Measurements from ENCODE around the gene SMIM13.
A peak's percentile ranks its signal among the peaks of the same experiment; 100 is the strongest.

The SMIM13 gene

GRCh38 chr6:11168091-11168635 lies 74.5 kb downstream of the SMIM13 start:
- H2BK15ac ChIP-seq (replicated peaks; ENCODE audit: low read depth) = no peak overlapping the region
- no peak overlapping the region for H3K18ac ChIP-seq (ENCODE audit: low read length)
- H2BK120ac ChIP-seq (ENCODE audit: low read depth, low read length) = no peak overlapping the region
- no peaks in the 10 kb centered on the region for H3K79me1 ChIP-seq (ENCODE audit: low read length)
- H3K4me2 ChIP-seq (ENCODE audit: low read length) = no peak overlapping the region
- no peak overlapping the region for H2AK5ac ChIP-seq (ENCODE audit: low read length)
- no peaks in the 10 kb centered on the region for H3K79me2 ChIP-seq (ENCODE audit: control insufficient read depth, insufficient read depth, low read length)
- H3K36me3 ChIP-seq (ENCODE audit: control insufficient read depth, insufficient read depth, low read length) = no peaks in the 10 kb centered on the region
- H3K27me3 ChIP-seq (ENCODE audit: insufficient read depth, low read length, poor library complexity) = no peaks in the 10 kb centered on the region
- H3K4me1 ChIP-seq (ENCODE audit: control insufficient read depth, low read depth, low read length) = no peaks in the 10 kb centered on the region
- no peak for DNase-seq
- WGBS (ENCODE audit: extremely low coverage, insufficient coverage, low lambda C conversion rate) = no CpG with 5 or more reads among the region's 7 CpGs
- H3K27ac ChIP-seq (ENCODE audit: low read depth, low read length) = no peak overlapping the region
- no peak overlapping the region for H4K5ac ChIP-seq (ENCODE audit: low read length)
- H3K4me3 ChIP-seq (ENCODE audit: low read length) = no peak overlapping the region
- H4K8ac ChIP-seq (ENCODE audit: low read depth, low read length) = no peak overlapping the region
- H3K23ac ChIP-seq (ENCODE audit: low read length) = no peak overlapping the region
- H3K56ac ChIP-seq (ENCODE audit: low read length) = no peak overlapping the region
- no peak overlapping the region for H3K4ac ChIP-seq (ENCODE audit: low read depth, low read length)
- H3K9ac ChIP-seq (ENCODE audit: low read length) = no peak overlapping the region
- H2BK5ac ChIP-seq (ENCODE audit: low read length) = no peak overlapping the region

DNA sequence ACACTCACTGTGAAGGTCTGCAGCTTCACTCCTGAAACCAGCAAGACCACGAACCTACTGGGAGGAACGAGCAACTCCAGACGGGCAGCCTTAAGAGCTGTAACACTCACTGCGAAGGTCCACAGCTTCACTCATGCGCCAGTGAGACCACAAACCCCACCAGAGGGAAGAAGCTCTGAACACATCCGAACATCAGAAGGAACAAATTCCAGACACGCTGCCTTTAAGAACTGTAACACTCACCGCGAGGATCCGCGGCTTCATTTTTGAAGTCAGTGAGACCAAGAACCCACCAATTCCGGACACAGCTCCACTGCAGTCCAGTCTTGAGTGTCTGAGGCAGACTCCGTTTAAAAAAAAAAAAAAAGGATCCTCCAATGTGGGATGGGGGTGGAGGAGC lies 78.3 kb downstream of the SMIM13 start:
- WGBS (ENCODE audit: extremely low coverage, insufficient coverage, low lambda C conversion rate) = no CpG with 5 or more reads among the region's 13 CpGs
- H3K56ac ChIP-seq (ENCODE audit: low read length) = peak overlapping the region; percentile 57
- no peak for DNase-seq
- no peaks in the 10 kb centered on the region for H3K4me1 ChIP-seq (ENCODE audit: control insufficient read depth, low read depth, low read length)
- no peak overlapping the region for H2BK15ac ChIP-seq (replicated peaks; ENCODE audit: low read depth)
- H3K27me3 ChIP-seq (ENCODE audit: insufficient read depth, low read length, poor library complexity) = no peaks in the 10 kb centered on the region
- no peak overlapping the region for H3K18ac ChIP-seq (ENCODE audit: low read length)
- H2BK5ac ChIP-seq (ENCODE audit: low read length) = no peak overlapping the region
- H3K4me2 ChIP-seq (ENCODE audit: low read length) = no peak overlapping the region
- no peaks in the 10 kb centered on the region for H3K79me2 ChIP-seq (ENCODE audit: control insufficient read depth, insufficient read depth, low read length)
- H3K4me3 ChIP-seq (ENCODE audit: low read length) = no peak overlapping the region
- no peaks in the 10 kb centered on the region for H3K36me3 ChIP-seq (ENCODE audit: control insufficient read depth, insufficient read depth, low read length)
- no peak overlapping the region for H2BK120ac ChIP-seq (ENCODE audit: low read depth, low read length)
- H3K4ac ChIP-seq (ENCODE audit: low read depth, low read length) = no peak overlapping the region
- H4K8ac ChIP-seq (ENCODE audit: low read depth, low read length) = no peak overlapping the region
- H4K5ac ChIP-seq (ENCODE audit: low read length) = no peak overlapping the region
- no peak overlapping the region for H3K9ac ChIP-seq (ENCODE audit: low read length)
- no peak overlapping the region for H2AK5ac ChIP-seq (ENCODE audit: low read length)
- H3K79me1 ChIP-seq (ENCODE audit: low read length) = no peaks in the 10 kb centered on the region
- H3K27ac ChIP-seq (ENCODE audit: low read depth, low read length) = no peak overlapping the region
- H3K23ac ChIP-seq (ENCODE audit: low read length) = no peak overlapping the region

GRCh38 chr6:11172501-11173327 lies 79.1 kb downstream of the SMIM13 start:
- Histone ChIP-seq H3K79me1 (ENCODE audit: low read length) (no peaks in the 10 kb centered on the region), H3K9ac (ENCODE audit: low read length) (no peak overlapping the region), H2BK15ac (replicated peaks; ENCODE audit: low read depth) (no peak overlapping the region), H3K4me2 (ENCODE audit: low read length) (no peak overlapping the region), H3K56ac (ENCODE audit: low read length) (peak overlapping the region; percentile 57), H3K36me3 (ENCODE audit: control insufficient read depth, insufficient read depth, low read length) (no peaks in the 10 kb centered on the region), H2BK5ac (ENCODE audit: low read length) (no peak overlapping the region), H3K27me3 (ENCODE audit: insufficient read depth, low read length, poor library complexity) (no peaks in the 10 kb centered on the region), H3K18ac (ENCODE audit: low read length) (peak overlapping the region; percentile 71), H2BK120ac (ENCODE audit: low read depth, low read length) (no peak overlapping the region), H3K4ac (ENCODE audit: low read depth, low read length) (no peak overlapping the region), H3K79me2 (ENCODE audit: control insufficient read depth, insufficient read depth, low read length) (no peaks in the 10 kb centered on the region), H4K5ac (ENCODE audit: low read length) (no peak overlapping the region), H3K4me1 (ENCODE audit: control insufficient read depth, low read depth, low read length) (no peaks in the 10 kb centered on the region), H3K23ac (ENCODE audit: low read length) (no peak overlapping the region), H3K27ac (ENCODE audit: low read depth, low read length) (no peak overlapping the region), H3K4me3 (ENCODE audit: low read length) (no peak overlapping the region), H4K8ac (ENCODE audit: low read depth, low read length) (no peak overlapping the region), H2AK5ac (ENCODE audit: low read length) (no peak overlapping the region)
- no CpG with 5 or more reads among the region's 17 CpGs for WGBS (ENCODE audit: extremely low coverage, insufficient coverage, low lambda C conversion rate)
- DNase-seq = peak; percentile 79

DNA sequence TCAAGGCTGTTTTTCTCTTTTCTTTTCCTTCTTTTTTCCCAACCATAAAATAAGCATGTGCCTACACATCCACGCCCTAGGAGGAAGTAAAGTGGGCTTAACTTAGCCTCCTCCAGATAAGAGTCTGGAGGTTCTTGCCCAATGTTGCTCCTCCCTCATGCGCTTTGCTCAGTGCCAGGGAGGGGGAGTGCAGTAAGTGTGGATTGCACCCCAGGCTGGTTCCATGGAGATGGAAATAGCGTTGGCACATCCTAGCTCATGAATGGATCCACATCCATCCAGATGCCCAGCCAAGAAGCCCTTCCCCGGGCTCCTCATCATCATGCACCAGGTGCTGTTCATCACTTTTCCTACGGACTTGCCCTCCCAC lies 80.6 kb downstream of the SMIM13 start:
- H3K4me1 ChIP-seq (ENCODE audit: control insufficient read depth, low read depth, low read length) = no peaks in the 10 kb centered on the region
- no peak overlapping the region for H3K56ac ChIP-seq (ENCODE audit: low read length)
- H3K4me2 ChIP-seq (ENCODE audit: low read length) = no peak overlapping the region
- H3K79me2 ChIP-seq (ENCODE audit: control insufficient read depth, insufficient read depth, low read length) = no peaks in the 10 kb centered on the region
- no peak overlapping the region for H4K5ac ChIP-seq (ENCODE audit: low read length)
- H2BK120ac ChIP-seq (ENCODE audit: low read depth, low read length) = no peak overlapping the region
- no peaks in the 10 kb centered on the region for H3K36me3 ChIP-seq (ENCODE audit: control insufficient read depth, insufficient read depth, low read length)
- no peak overlapping the region for H3K4me3 ChIP-seq (ENCODE audit: low read length)
- H3K23ac ChIP-seq (ENCODE audit: low read length) = no peak overlapping the region
- H2BK5ac ChIP-seq (ENCODE audit: low read length) = no peak overlapping the region
- WGBS (ENCODE audit: extremely low coverage, insufficient coverage, low lambda C conversion rate) = no CpG with 5 or more reads among the region's 5 CpGs
- no peak overlapping the region for H3K27ac ChIP-seq (ENCODE audit: low read depth, low read length)
- H4K8ac ChIP-seq (ENCODE audit: low read depth, low read length) = no peak overlapping the region
- no peak overlapping the region for H3K9ac ChIP-seq (ENCODE audit: low read length)
- H2BK15ac ChIP-seq (replicated peaks; ENCODE audit: low read depth) = no peak overlapping the region
- no peaks in the 10 kb centered on the region for H3K27me3 ChIP-seq (ENCODE audit: insufficient read depth, low read length, poor library complexity)
- H3K4ac ChIP-seq (ENCODE audit: low read depth, low read length) = no peak overlapping the region
- DNase-seq = no peak
- no peak overlapping the region for H3K18ac ChIP-seq (ENCODE audit: low read length)
- no peak overlapping the region for H2AK5ac ChIP-seq (ENCODE audit: low read length)
- H3K79me1 ChIP-seq (ENCODE audit: low read length) = no peaks in the 10 kb centered on the region

- Histone ChIP-seq H3K23ac (ENCODE audit: low read length) (no peak overlapping the region), H3K27ac (ENCODE audit: low read depth, low read length) (no peak overlapping the region), H2AK5ac (ENCODE audit: low read length) (no peak overlapping the region), H3K9ac (ENCODE audit: low read length) (no peak overlapping the region), H2BK120ac (ENCODE audit: low read depth, low read length) (no peak overlapping the region), H2BK15ac (replicated peaks; ENCODE audit: low read depth) (no peak overlapping the region), H3K4me1 (ENCODE audit: control insufficient read depth, low read depth, low read length) (no peaks in the 10 kb centered on the region), H3K79me2 (ENCODE audit: control insufficient read depth, insufficient read depth, low read length) (no peaks in the 10 kb centered on the region), H3K36me3 (ENCODE audit: control insufficient read depth, insufficient read depth, low read length) (no peaks in the 10 kb centered on the region), H3K79me1 (ENCODE audit: low read length) (no peaks in the 10 kb centered on the region), H4K8ac (ENCODE audit: low read depth, low read length) (no peak overlapping the region), H3K56ac (ENCODE audit: low read length) (no peak overlapping the region), H2BK5ac (ENCODE audit: low read length) (no peak overlapping the region), H3K4me3 (ENCODE audit: low read length) (no peak overlapping the region), H3K4ac (ENCODE audit: low read depth, low read length) (no peak overlapping the region), H3K27me3 (ENCODE audit: insufficient read depth, low read length, poor library complexity) (no peaks in the 10 kb centered on the region), H4K5ac (ENCODE audit: low read length) (no peak overlapping the region), H3K18ac (ENCODE audit: low read length) (no peak overlapping the region), H3K4me2 (ENCODE audit: low read length) (no peak overlapping the region)
- no peak for DNase-seq
- WGBS (ENCODE audit: extremely low coverage, insufficient coverage, low lambda C conversion rate) = no CpG with 5 or more reads among the region's 1 CpG
Observed at GRCh38 chr6:11177271-11177670, 83.6 kb downstream of the SMIM13 start.

DNA sequence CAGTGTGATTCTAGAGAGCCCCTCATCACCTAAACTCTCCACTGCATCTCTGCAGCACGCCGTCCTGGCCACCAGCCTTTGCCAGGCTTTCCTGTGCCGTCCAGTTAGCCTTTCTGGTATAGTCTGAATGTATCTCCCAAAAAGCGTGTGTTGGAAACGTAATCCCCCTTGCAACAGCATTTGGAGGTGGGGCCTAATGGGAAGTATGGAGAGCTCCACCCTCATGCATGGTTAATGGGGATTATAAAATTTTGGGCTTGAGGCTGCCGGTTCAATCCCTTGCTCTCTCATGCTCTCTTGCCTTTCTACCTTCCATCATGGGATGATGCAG lies 85.4 kb downstream of the SMIM13 start:
- H3K36me3 ChIP-seq (ENCODE audit: control insufficient read depth, insufficient read depth, low read length) = no peaks in the 10 kb centered on the region
- WGBS (ENCODE audit: extremely low coverage, insufficient coverage, low lambda C conversion rate) = no CpG with 5 or more reads among the region's 6 CpGs
- H3K27me3 ChIP-seq (ENCODE audit: insufficient read depth, low read length, poor library complexity) = no peaks in the 10 kb centered on the region
- H2BK5ac ChIP-seq (ENCODE audit: low read length) = no peak overlapping the region
- no peak overlapping the region for H3K56ac ChIP-seq (ENCODE audit: low read length)
- no peak overlapping the region for H3K9ac ChIP-seq (ENCODE audit: low read length)
- no peak overlapping the region for H3K4ac ChIP-seq (ENCODE audit: low read depth, low read length)
- no peak overlapping the region for H2AK5ac ChIP-seq (ENCODE audit: low read length)
- no peak overlapping the region for H3K4me2 ChIP-seq (ENCODE audit: low read length)
- H4K5ac ChIP-seq (ENCODE audit: low read length) = no peak overlapping the region
- no peak overlapping the region for H3K23ac ChIP-seq (ENCODE audit: low read length)
- no peak overlapping the region for H3K27ac ChIP-seq (ENCODE audit: low read depth, low read length)
- H3K18ac ChIP-seq (ENCODE audit: low read length) = no peak overlapping the region
- no peak overlapping the region for H3K4me3 ChIP-seq (ENCODE audit: low read length)
- H4K8ac ChIP-seq (ENCODE audit: low read depth, low read length) = no peak overlapping the region
- H3K79me2 ChIP-seq (ENCODE audit: control insufficient read depth, insufficient read depth, low read length) = no peaks in the 10 kb centered on the region
- no peaks in the 10 kb centered on the region for H3K79me1 ChIP-seq (ENCODE audit: low read length)
- H2BK120ac ChIP-seq (ENCODE audit: low read depth, low read length) = no peak overlapping the region
- no peak overlapping the region for H2BK15ac ChIP-seq (replicated peaks; ENCODE audit: low read depth)
- no peaks in the 10 kb centered on the region for H3K4me1 ChIP-seq (ENCODE audit: control insufficient read depth, low read depth, low read length)
- no peak for DNase-seq
